ENCODE results near the gene KRTAP13-4.

Gene KRTAP13-4

DNA sequence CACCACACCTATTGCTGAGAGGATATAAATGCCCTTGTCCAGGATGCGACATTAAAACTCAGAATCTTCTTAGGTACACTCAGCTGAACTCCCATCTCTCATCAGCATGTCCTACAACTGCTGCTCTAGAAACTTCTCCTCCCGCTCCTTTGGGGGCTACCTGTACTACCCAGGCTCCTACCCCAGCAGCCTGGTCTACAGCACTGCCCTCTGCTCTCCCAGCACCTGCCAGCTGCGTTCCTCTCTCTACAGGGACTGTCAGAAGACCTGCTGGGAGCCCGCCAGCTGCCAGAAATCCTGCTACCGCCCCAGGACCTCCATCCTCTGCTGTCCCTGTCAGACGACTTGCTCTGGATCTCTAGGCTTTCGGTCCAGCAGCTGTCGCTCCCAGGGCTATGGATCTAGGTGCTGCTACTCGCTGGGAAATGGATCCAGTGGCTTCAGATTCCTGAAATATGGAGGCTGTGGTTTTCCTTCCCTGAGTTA, at the start of gene KRTAP13-4:
KRTAP13-4 (plus strand) TSS at position 51 of the 486 bp plus-strand sequence; CDS start at position 107, 56 bp downstream.
- TF ChIP-seq, protein P1, sequence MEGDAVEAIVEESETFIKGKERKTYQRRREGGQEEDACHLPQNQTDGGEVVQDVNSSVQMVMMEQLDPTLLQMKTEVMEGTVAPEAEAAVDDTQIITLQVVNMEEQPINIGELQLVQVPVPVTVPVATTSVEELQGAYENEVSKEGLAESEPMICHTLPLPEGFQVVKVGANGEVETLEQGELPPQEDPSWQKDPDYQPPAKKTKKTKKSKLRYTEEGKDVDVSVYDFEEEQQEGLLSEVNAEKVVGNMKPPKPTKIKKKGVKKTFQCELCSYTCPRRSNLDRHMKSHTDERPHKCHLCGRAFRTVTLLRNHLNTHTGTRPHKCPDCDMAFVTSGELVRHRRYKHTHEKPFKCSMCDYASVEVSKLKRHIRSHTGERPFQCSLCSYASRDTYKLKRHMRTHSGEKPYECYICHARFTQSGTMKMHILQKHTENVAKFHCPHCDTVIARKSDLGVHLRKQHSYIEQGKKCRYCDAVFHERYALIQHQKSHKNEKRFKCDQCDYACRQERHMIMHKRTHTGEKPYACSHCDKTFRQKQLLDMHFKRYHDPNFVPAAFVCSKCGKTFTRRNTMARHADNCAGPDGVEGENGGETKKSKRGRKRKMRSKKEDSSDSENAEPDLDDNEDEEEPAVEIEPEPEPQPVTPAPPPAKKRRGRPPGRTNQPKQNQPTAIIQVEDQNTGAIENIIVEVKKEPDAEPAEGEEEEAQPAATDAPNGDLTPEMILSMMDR (IDR thresholded peaks at IDR 0.05; ENCODE audit: low read depth, low read length): no peak
- DNase-seq (ENCODE audit: extremely low read depth, low read depth): no peak

GRCh38 chr21:30382201-30382600, 47.8 kb upstream of the KRTAP13-4 start:
- DNase-seq (ENCODE audit: extremely low read depth, low read depth): no peak
- TF ChIP-seq, protein P1 (IDR thresholded peaks at IDR 0.05; ENCODE audit: low read depth, low read length): no peak

- TF ChIP-seq, protein P1 (IDR thresholded peaks at IDR 0.05; ENCODE audit: low read depth, low read length): no peak
- DNase-seq (ENCODE audit: extremely low read depth, low read depth): no peak
These were observed 38.5 kb upstream of the KRTAP13-4 start for GRCh38 chr21:30391492-30392025.

- TF ChIP-seq, protein P1 (IDR thresholded peaks at IDR 0.05; ENCODE audit: low read depth, low read length): no peak
- DNase-seq (ENCODE audit: extremely low read depth, low read depth): no peak
These were observed 34.3 kb upstream of the KRTAP13-4 start, which contains the start of gene KRTAP13-1 for GRCh38 chr21:30395731-30396130. Gene KRTAP13-1 (plus strand): TSS chr21:30396031. CDS start chr21:30396087, 56 bp downstream.

GRCh38 chr21:30408782-30409494, 21.1 kb upstream of the KRTAP13-4 start:
- DNase-seq (ENCODE audit: extremely low read depth, low read depth): no peak
- TF ChIP-seq, protein P1 (IDR thresholded peaks at IDR 0.05; ENCODE audit: low read depth, low read length): no peak

DNA sequence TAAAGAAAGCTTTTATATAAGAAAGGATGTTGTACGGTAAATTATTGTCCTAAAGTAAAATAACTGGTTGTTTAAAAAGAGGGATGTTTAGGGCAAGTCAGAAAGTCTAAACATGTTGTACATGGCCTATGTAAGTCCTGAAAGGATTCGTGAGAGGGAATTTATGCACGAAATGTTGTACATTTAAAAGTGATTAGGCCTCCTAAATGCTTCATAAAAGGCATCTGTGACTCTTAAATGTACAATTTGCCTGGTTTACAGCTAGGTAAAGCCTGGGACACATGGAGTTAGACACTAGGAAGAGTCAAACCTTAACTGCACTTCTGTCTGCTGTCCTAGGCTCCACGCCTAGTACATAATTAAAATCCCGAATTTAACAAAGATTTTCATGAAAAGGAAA, 14.0 kb upstream of the KRTAP13-4 start:
- no peak for DNase-seq (ENCODE audit: extremely low read depth, low read depth)
- TF ChIP-seq, protein P1 (IDR thresholded peaks at IDR 0.05; ENCODE audit: low read depth, low read length): no peak

DNA sequence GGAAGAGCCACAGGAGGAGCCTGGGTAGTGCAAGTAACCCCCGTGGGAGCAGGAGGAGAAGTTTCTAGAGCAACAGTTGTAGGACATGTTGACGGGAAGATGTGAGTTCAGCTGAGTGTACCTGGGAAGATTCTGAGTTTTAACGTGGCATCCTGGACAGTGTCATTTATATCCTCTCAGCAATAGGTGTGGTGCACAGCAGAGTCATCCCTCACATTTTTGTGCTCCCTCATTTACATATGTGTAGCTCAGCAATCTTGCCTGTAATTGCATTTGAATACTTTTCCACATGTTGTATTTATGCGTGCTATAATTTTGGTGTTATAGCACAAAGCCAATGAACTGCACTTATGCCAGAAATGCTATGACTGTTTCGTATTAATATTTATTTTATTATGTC, 4.2 kb upstream of the KRTAP13-4 start, which contains the start of gene KRTAP13-3:
KRTAP13-3 (minus strand) TSS at position 101 of the 400 bp plus-strand sequence; CDS start at position 87, 14 bp downstream.
- DNase-seq (ENCODE audit: extremely low read depth, low read depth): no peak

More for the DNA sequence above, 4.2 kb upstream of the KRTAP13-4 start, which contains the start of gene KRTAP13-3:
- TF ChIP-seq, protein P1 (IDR thresholded peaks at IDR 0.05; ENCODE audit: low read depth, low read length): no peak
